CD14-positive monocyte (primary cell): Measurements from ENCODE around the gene OR4C15. TPM values are rescaled to one million over a fixed set of nuclear protein-coding genes. Genes with fewer than 3 reads are reported as not detected.

ENCODE experiments used
- DNase-seq, 3 donors: peaks; one replicate each; pipeline ENCODE4 v3.0.0-alpha.2; 2011 to 2022
- H2AFZ ChIP-seq: 2 replicates; pipeline ENCODE4 v1.6.0; 2012; ENCODE audit warnings: mild to moderate bottlenecking, low read depth, low read length, inconsistent platforms; ENCODE audit not compliant: insufficient read depth, poor library complexity, severe bottlenecking
- H3K27ac ChIP-seq, 2 donors: 1 replicate in 1 of 2; 2 replicates in 1 of 2; pipeline ENCODE4 v1.5.1; 2012 to 2013; ENCODE audit warnings: low read length in 2 of 2, control low read depth in 1 of 2, inconsistent platforms in 1 of 2, low read depth in 1 of 2, mild to moderate bottlenecking in 1 of 2
- H3K27me3 ChIP-seq, 2 donors: one replicate each; pipeline versions ENCODE4 v1.6.0 to v1.6.1; 2011 to 2013; ENCODE audit warnings: low read length in 2 of 2; ENCODE audit not compliant: control insufficient read depth in 2 of 2, insufficient read depth in 2 of 2
- H3K36me3 ChIP-seq, 2 donors: replicated peaks in 1 of 2; 1 replicate in 1 of 2; 2 replicates in 1 of 2; pipeline versions ENCODE4 v1.5.1 to v1.6.1; 2012 to 2013; ENCODE audit warnings: low read length in 2 of 2, control low read depth in 1 of 2, inconsistent platforms in 1 of 2, mild to moderate bottlenecking in 1 of 2; ENCODE audit not compliant: insufficient read depth in 2 of 2, control insufficient read depth in 1 of 2
- H3K4me1 ChIP-seq, 2 donors: 1 replicate in 1 of 2; 2 replicates in 1 of 2; pipeline versions ENCODE4 v1.5.1 to v1.6.1; 2012 to 2013; ENCODE audit warnings: low read length in 2 of 2, control low read depth in 1 of 2, inconsistent platforms in 1 of 2, mild to moderate bottlenecking in 1 of 2, moderate library complexity in 1 of 2; ENCODE audit not compliant: insufficient read depth in 2 of 2, control insufficient read depth in 1 of 2
- H3K4me2 ChIP-seq: replicated peaks from 2 replicates; pipeline ENCODE3; 2012; ENCODE audit warnings: low read length, moderate library complexity, mild to moderate bottlenecking; ENCODE audit not compliant: poor library complexity, severe bottlenecking; ENCODE audit errors: extremely low read depth
- H3K4me3 ChIP-seq, 3 experiments: fragments of 200-600 bp in 1 of 3; sonication (generic) in 1 of 3; replicated peaks in 1 of 3; 1 replicate in 2 of 3; 2 replicates in 1 of 3; pipeline ENCODE4 v1.5.1; 2011 to 2013; ENCODE audit warnings: low read length in 3 of 3, mild to moderate bottlenecking in 3 of 3, control low read depth in 2 of 3, low read depth in 2 of 3, inconsistent platforms in 1 of 3, moderate library complexity in 1 of 3
- H3K79me2 ChIP-seq: 2 replicates; pipeline ENCODE4 v1.6.0; 2012; ENCODE audit warnings: mild to moderate bottlenecking, control low read depth, inconsistent platforms, low read length, moderate library complexity; ENCODE audit not compliant: insufficient read depth
- H3K9ac ChIP-seq: 2 replicates; pipeline ENCODE4 v1.6.0; 2017; ENCODE audit warnings: low read length, mild to moderate bottlenecking; ENCODE audit not compliant: insufficient read depth, poor library complexity, severe bottlenecking
- H3K9me3 ChIP-seq, 2 donors: replicated peaks in 1 of 2; 1 replicate in 1 of 2; 2 replicates in 1 of 2; pipeline versions ENCODE4 v1.5.1 to v1.6.1; 2012 to 2013; ENCODE audit warnings: low read length in 2 of 2, control low read depth in 1 of 2; ENCODE audit not compliant: control insufficient read depth in 1 of 2, insufficient read depth in 1 of 2
- H4K20me1 ChIP-seq: 2 replicates; pipeline ENCODE4 v1.6.0; 2012; ENCODE audit warnings: mild to moderate bottlenecking, low read length, control low read depth, moderate library complexity; ENCODE audit not compliant: insufficient read depth
- H3K27ac Mint-ChIP-seq, 7 donors: one replicate each; pipeline ENCODE4 v1.8.0; 2020; ENCODE audit warnings: mild to moderate bottlenecking in 7 of 7, mixed read lengths in 7 of 7, moderate library complexity in 6 of 7, inconsistent platforms in 2 of 7
- H3K27me3 Mint-ChIP-seq, 3 donors: one replicate each; pipeline ENCODE4 v1.8.0; 2021 to 2022; ENCODE audit warnings: low read depth in 3 of 3, mild to moderate bottlenecking in 3 of 3, mixed read lengths in 3 of 3, moderate library complexity in 3 of 3, inconsistent platforms in 1 of 3
- H3K36me3 Mint-ChIP-seq, 2 donors: one replicate each; pipeline ENCODE4 v1.8.0; 2020; ENCODE audit warnings: mixed read lengths in 2 of 2, inconsistent platforms in 1 of 2, mild to moderate bottlenecking in 1 of 2
- H3K4me1 Mint-ChIP-seq: one replicate; pipeline ENCODE4 v1.8.0; 2020; ENCODE audit warnings: mild to moderate bottlenecking, mixed read lengths
- H3K4me3 Mint-ChIP-seq, 2 donors: one replicate each; pipeline ENCODE4 v1.8.0; 2020; ENCODE audit warnings: mild to moderate bottlenecking in 2 of 2, mixed read lengths in 2 of 2, moderate library complexity in 1 of 2
- H3K9me3 Mint-ChIP-seq, 7 donors: one replicate each; pipeline ENCODE4 v1.8.0; 2020 to 2022; ENCODE audit warnings: mixed read lengths in 7 of 7, mild to moderate bottlenecking in 6 of 7, moderate library complexity in 6 of 7, inconsistent platforms in 2 of 7
- WGBS: methylation state at CpG from one replicate; pipeline ENCODE4 v1.1.5; 2013; ENCODE audit warnings: missing lambda C conversion rate; ENCODE audit not compliant: insufficient coverage; 5-methylcytosine and 5-hydroxymethylcytosine counted together
- intact Hi-C, 2 donors: fragments of 100-400 bp; cut with micrococcal nuclease; formaldehyde crosslinking; loops; one replicate each; pipeline versions ENCODE4 v1.15.0 to v1.15.1; 2023
- polyA minus RNA-seq: library from RNA; depleted of rRNA, polyadenylated mRNA; stranded (reverse); fragments of >200 nt; gene quantifications from 2 replicates; pipeline ENCODE4 v1.2.3, GENCODE V29; 2012
- polyA plus RNA-seq, 3 donors: library from polyadenylated mRNA; depleted of rRNA in 1 of 3; unstranded in 2 of 3; stranded (reverse) in 1 of 3; fragments of 300-500 nt in 2 of 3; fragments of >200 nt in 1 of 3; fragmentation: Illumina TruSeq in 2 of 3; gene quantifications; 1 replicate in 2 of 3; 2 replicates in 1 of 3; pipeline ENCODE4 v1.2.3, GENCODE V29; 2012 to 2021
- total RNA-seq, 12 experiments: library from RNA in 1 of 12; stranded (reverse) in 1 of 12; fragments of 120-200 nt in 1 of 12; gene quantifications; one replicate each; pipeline ENCODE4 v1.2.4 and lab custom pipeline; 2013 to 2026; ENCODE audit warnings: mixed read lengths in 6 of 12, inconsistent platforms in 1 of 12
- TF ChIP-seq, protein P1 (sequence below): fragments of 200-600 bp; IDR thresholded peaks from one replicate; pipeline ENCODE4 v1.8.0; 2022; ENCODE audit warnings: antibody characterized with exemption, mild to moderate bottlenecking

The OR4C15 gene
- total RNA-seq (2013), result not detected
- polyA plus RNA-seq (not detected), polyA minus RNA-seq (not detected in 2 replicates), total RNA-seq (lab: John Stamatoyannopoulos, UW) (0 to 0.12 (median 0) reads per million in 11 experiments)

DNA sequence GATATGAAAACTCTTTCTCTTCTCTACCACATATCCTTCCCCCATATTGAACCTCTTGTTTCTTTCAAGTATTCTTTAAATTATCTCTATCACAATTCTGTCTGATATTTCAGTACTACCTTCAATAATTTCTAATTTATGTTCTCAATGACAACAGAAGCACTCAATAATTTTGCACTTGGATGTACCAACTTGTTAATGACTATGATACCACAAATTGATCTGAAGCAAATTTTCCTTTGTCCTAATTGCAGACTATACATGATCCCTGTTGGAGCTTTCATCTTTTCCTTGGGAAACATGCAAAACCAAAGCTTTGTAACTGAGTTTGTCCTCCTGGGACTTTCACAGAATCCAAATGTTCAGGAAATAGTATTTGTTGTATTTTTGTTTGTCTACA lies at the start of gene OR4C15:
Gene OR4C15 (plus strand): TSS at position 301 of the 400 bp plus-strand sequence. CDS start 0 bp downstream, at position 301.
- no peaks in the 10 kb centered on the region for H3K36me3 ChIP-seq
- no peak within 1 kb of the TSS for H2AFZ ChIP-seq
- H3K4me3 ChIP-seq, result no peak within 1 kb of the TSS
- no peaks in the 10 kb centered on the region for H4K20me1 ChIP-seq
- H3K27me3 ChIP-seq, result no peaks in the 10 kb centered on the region
- no peaks in the 10 kb centered on the region for H3K4me1 ChIP-seq
- H3K79me2 ChIP-seq, result no peaks in the 10 kb centered on the region
- intact Hi-C loops, result no loop called here
- Mint-ChIP-seq H3K27ac (no peak within 1 kb of the TSS), H3K4me3 (no peak within 1 kb of the TSS), H3K4me1 (no peaks in the 10 kb centered on the region), H3K9me3 (peaks cover 5 to 19% (median 14%) of the 10 kb centered on the region in 7 donors), H3K27me3 (peaks cover 0 to 3% (median 0%) of the 10 kb centered on the region in 3 donors), H3K36me3 (no peaks in the 10 kb centered on the region)
- H3K9me3 ChIP-seq, result peaks cover 22 to 35% of the 10 kb centered on the region in 2 donors
- no peak within 1 kb of the TSS for H3K4me2 ChIP-seq
- TF ChIP-seq, protein P1, sequence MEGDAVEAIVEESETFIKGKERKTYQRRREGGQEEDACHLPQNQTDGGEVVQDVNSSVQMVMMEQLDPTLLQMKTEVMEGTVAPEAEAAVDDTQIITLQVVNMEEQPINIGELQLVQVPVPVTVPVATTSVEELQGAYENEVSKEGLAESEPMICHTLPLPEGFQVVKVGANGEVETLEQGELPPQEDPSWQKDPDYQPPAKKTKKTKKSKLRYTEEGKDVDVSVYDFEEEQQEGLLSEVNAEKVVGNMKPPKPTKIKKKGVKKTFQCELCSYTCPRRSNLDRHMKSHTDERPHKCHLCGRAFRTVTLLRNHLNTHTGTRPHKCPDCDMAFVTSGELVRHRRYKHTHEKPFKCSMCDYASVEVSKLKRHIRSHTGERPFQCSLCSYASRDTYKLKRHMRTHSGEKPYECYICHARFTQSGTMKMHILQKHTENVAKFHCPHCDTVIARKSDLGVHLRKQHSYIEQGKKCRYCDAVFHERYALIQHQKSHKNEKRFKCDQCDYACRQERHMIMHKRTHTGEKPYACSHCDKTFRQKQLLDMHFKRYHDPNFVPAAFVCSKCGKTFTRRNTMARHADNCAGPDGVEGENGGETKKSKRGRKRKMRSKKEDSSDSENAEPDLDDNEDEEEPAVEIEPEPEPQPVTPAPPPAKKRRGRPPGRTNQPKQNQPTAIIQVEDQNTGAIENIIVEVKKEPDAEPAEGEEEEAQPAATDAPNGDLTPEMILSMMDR, result no peak
- DNase-seq, result no peak
- no peak within 1 kb of the TSS for H3K27ac ChIP-seq
- no peak within 1 kb of the TSS for H3K9ac ChIP-seq

- H3K27me3 Mint-ChIP-seq, result no peaks in the 10 kb centered on the region
- no peaks in the 10 kb centered on the region for H3K27me3 ChIP-seq
- H3K4me1 ChIP-seq, result no peaks in the 10 kb centered on the region
- H3K4me2 ChIP-seq, result no peak within 1 kb of the TSS
- H3K9me3 ChIP-seq, result peaks cover 6 to 15% of the 10 kb centered on the region in 2 donors
- WGBS, result no CpG with 5 or more reads among the region's 3 CpGs
- TF ChIP-seq, protein P1, result no peak
- no peak within 1 kb of the TSS for H3K27ac ChIP-seq
- H3K9me3 Mint-ChIP-seq, result peaks cover 0 to 13% (median 2%) of the 10 kb centered on the region in 7 donors
- H3K4me3 ChIP-seq, result no peak within 1 kb of the TSS
- no peak within 1 kb of the TSS for H2AFZ ChIP-seq
- no peaks in the 10 kb centered on the region for H3K36me3 ChIP-seq
- no peak within 1 kb of the TSS for H3K9ac ChIP-seq
- no peak within 1 kb of the TSS for H3K4me3 Mint-ChIP-seq
- H4K20me1 ChIP-seq, result no peaks in the 10 kb centered on the region
- no peak within 1 kb of the TSS for H3K27ac Mint-ChIP-seq
- no peaks in the 10 kb centered on the region for H3K36me3 Mint-ChIP-seq
- H3K4me1 Mint-ChIP-seq, result no peaks in the 10 kb centered on the region
- H3K79me2 ChIP-seq, result no peaks in the 10 kb centered on the region
- no peak for DNase-seq
- intact Hi-C loops, result no loop called here
Observed at GRCh38 chr11:55571828-55572227, 17.6 kb downstream of the OR4C15 start, which contains the start of gene OR4C16. OR4C16 (plus strand) TSS chr11:55572128; CDS start chr11:55572128, 0 bp downstream.
